Cardiac fibroblast (primary cell): Measurements from ENCODE around the gene LRRC37A3.
"Not testable (repeated sequence)": the region's sequence is repeated elsewhere in the genome, so short reads cannot be mapped to it uniquely, and the experiment has no call there.

Experiments used
- DNase-seq, 2 donors: peaks; one replicate each; pipeline versions ENCODE4 v3.0.0 to v3.0.0-alpha.2; 2010; ENCODE audit warnings: low read depth in 2 of 2
- H3K4me3 ChIP-seq, 2 donors: replicated peaks in 1 of 2; 1 replicate in 1 of 2; 2 replicates in 1 of 2; pipeline ENCODE4 v1.5.1; 2011; ENCODE audit warnings: low read depth in 2 of 2, low read length in 2 of 2, mild to moderate bottlenecking in 2 of 2, moderate library complexity in 1 of 2
- TF ChIP-seq, protein P1 (sequence below): IDR thresholded peaks from one replicate; pipeline ENCODE4 v1.5.1; 2011; ENCODE audit warnings: low read depth, mild to moderate bottlenecking, low read length, inconsistent platforms

The LRRC37A3 gene

DNA sequence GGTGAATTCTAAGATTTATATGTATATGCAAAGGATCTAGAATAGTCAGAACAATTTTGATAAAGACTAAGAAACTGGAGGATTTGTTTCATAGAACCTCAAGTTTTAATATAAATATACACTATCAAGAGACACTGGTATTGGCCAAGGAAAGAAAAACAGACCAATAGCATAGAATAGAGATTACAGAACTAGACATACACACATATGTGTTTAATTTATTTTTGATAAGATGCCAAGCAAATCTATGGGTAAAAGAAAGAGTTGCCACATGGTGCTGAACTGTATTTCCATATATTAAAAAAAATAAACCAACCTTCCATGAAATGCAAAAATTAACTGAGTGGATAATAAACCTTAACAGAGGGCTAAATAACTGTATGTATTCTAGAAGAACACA lies 27.9 kb upstream of the LRRC37A3 start:
- no peak overlapping the region for H3K4me3 ChIP-seq
- no peak for DNase-seq
- TF ChIP-seq, protein P1, sequence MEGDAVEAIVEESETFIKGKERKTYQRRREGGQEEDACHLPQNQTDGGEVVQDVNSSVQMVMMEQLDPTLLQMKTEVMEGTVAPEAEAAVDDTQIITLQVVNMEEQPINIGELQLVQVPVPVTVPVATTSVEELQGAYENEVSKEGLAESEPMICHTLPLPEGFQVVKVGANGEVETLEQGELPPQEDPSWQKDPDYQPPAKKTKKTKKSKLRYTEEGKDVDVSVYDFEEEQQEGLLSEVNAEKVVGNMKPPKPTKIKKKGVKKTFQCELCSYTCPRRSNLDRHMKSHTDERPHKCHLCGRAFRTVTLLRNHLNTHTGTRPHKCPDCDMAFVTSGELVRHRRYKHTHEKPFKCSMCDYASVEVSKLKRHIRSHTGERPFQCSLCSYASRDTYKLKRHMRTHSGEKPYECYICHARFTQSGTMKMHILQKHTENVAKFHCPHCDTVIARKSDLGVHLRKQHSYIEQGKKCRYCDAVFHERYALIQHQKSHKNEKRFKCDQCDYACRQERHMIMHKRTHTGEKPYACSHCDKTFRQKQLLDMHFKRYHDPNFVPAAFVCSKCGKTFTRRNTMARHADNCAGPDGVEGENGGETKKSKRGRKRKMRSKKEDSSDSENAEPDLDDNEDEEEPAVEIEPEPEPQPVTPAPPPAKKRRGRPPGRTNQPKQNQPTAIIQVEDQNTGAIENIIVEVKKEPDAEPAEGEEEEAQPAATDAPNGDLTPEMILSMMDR: no peak

DNA sequence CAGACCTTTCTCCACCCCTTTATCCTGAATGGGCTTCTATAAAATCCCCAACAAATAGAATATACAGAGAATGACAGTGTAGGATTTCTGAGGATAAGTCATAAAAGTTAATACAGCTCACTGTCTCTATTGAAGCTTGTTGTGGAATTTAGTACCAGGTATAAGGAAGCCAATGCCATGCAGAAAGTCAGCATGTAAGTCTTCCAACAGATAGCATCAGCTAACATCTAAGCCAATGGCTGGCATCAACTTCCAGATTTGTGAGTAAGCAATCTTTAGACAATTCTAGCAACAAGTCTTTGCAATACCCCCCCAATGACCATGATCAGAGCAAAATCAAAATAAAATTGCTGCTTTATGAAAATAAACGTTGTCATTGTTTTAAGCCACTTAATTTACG lies 22.5 kb upstream of the LRRC37A3 start:
- no peak overlapping the region for H3K4me3 ChIP-seq
- no peak for DNase-seq
- TF ChIP-seq, protein P1: no peak

DNA sequence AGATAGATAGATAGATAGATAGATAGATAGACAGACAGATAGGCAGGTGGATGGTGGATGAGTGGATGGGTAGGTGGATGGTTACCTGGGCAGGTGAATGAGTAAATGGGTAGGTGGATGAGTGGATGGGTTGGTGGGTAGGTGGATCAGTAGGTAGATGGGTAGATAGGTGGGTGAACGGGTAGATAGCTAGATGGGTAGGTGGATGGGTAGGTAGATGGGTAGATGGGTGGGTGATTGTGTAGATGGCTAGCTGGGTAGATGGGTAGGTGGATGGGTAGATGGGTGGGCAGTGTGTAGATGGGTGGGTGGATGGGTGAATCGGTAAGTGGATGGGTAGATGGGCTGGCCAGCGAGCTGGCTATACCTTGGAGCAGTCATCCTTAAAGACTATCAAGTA lies 21.8 kb upstream of the LRRC37A3 start:
- TF ChIP-seq, protein P1: no peak
- no peak for DNase-seq
- H3K4me3 ChIP-seq: no peak overlapping the region

DNA sequence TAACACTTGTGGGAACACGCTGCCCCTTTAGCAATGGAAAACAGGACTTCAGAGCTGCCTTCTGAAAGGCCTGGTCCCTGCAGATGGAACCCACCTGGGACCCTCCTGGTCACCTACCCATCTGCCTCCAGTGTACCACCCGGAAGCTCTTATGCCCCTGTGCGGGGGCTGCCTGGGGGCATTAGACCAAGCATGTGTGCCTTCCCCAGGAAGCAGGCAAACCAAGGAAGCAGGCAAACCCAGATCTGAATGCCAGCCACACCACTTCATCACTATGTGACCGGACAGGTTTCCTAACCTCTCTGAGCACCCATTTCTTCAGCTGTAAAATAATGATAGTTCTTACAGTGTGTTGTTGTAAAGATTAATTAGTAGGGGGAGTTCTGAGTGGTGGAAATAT lies 20.8 kb upstream of the LRRC37A3 start:
- H3K4me3 ChIP-seq: no peak overlapping the region
- DNase-seq: no peak
- TF ChIP-seq, protein P1: no peak

DNA sequence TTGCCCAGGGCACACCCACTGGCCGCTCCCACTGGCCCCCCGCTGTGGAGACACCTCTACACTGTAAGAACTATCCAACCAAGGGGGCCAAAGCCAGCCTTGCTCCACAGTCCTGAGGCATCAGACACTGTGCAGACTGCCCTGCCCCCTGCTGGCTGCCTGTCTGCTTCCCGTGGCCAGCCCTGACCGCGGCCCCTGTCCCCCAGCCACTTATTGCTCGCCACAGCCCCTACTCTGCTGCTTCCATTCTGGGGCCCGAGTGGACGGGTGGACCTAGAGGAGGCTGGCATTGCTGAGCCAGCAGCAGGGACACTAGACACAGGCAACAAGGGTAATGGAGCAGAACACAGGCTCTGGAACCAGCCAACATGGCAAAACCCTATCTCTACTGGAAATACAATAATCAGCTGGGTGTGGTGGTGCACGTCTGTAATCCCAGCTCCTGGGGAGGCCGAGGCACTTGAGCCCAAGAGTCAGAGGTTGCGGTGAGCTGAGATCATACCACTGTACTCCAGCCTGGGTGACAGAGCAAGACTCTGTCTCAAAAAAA lies 19.7 kb upstream of the LRRC37A3 start:
- DNase-seq: peak; percentile 36 to 53
- TF ChIP-seq, protein P1: peak; percentile 72
- H3K4me3 ChIP-seq: no peak overlapping the region

DNA sequence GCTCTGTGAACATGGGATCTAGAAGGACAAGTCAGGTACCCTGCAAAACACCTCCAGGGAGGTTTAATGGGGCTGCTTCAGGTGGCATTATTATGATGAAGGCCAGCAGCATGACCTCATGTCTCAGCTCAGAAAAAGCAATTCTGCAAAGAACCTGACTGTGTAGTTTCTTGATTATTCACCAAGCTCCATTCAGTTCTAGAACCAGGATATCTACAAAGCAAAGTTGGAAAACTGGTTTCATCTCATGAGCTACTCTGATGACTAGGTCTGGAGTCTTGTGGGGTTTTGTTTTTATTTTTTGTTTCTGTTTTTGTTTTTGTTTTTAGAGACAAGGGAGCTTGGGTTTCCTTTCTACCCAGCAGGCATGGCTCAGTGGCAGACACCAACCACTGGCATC lies 19.0 kb upstream of the LRRC37A3 start:
- DNase-seq: no peak
- TF ChIP-seq, protein P1: no peak
- H3K4me3 ChIP-seq: no peak overlapping the region

DNA sequence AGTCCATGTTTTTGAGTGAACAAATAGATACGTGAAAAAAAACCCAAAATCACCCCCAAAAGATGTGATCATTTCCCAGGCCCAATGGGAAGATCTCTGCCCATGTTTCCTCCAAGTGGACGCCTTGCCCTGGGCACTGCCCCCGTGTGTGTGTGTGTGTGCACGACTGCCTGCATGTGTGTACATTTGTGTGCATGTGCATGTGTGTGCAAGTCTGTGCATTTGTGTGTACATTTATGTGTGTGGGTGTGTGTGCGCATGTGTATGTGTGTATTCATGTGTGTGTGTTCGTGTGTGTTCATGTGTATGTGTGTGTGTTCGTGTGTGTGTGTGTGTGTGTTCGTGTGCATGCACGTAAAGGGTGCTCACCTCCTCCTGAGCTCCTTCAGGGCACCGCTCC lies 16.8 kb upstream of the LRRC37A3 start:
- TF ChIP-seq, protein P1: no peak
- no peak for DNase-seq
- no peak overlapping the region for H3K4me3 ChIP-seq

DNA sequence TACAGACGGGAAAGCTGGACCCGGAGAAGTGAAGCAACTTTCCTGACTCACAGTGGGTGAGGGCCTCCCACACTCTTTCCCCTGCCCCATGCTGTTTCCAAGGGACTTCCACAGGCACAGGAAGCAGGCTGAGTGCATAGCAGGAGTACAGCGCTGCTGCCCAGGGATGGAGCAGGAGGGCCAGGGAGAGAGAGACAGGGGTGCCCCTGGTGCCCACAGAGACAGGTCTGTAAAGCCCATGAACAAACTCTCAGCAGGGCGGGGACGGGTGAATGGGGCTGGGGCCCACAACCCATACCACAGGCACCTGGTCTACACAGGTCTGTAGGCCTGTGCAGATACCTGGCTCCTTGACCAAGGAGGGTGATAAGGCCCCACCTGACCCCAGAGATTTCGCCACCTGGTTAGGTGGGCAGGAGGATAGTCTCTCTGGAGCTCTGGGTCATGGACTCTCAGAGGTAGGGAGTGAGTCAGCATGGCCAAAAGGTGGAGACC lies 15.1 kb upstream of the LRRC37A3 start:
- H3K4me3 ChIP-seq, DNase-seq: not testable (repeated sequence)

DNA sequence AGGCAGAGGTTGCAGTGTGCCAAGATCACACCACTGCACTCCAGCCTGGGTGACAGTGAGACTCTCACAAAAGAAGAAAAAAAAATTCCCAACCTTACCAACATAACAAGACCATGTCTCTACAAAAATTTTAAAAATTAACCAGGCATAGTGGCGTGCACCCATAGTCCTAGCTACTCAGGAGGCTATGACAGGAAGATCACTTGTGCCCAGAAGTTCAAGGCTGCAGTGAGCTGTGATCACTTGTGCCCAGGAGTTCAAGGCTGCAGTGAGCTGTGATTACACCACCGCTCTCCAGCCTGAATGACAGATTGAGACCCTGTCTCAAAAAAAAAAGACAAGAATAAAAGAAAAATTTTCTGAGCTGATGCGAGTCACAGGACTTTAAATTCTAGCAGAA lies 13.6 kb upstream of the LRRC37A3 start:
- H3K4me3 ChIP-seq: not testable (repeated sequence)

DNA sequence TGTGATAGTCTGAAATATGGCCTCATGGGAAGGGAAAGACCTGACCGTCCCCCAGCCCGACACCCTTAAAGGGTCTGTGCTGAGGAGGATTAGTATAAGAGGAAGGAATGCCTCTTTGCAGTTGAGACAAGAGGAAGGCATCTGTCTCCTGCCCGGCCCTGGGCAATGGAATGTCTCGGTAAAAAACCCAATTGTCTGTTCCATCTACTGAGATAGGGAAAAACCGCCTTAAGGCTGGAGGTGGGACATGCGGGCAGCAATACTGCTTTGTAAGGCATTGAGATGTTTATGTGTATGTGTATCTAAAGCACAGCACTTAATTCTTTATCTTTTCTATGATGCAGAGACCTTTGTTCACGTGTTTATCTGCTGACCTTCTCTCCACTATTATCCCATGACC lies 11.1 kb upstream of the LRRC37A3 start:
- DNase-seq, H3K4me3 ChIP-seq: not testable (repeated sequence)

More for the DNA sequence above, 13.6 kb upstream of the LRRC37A3 start:
- not testable (repeated sequence) for DNase-seq
